ENCODE measurements around the gene CLCN6. TPM values are rescaled to one million over a fixed set of nuclear protein-coding genes. Genes with fewer than 3 reads are reported as not detected.

CLCN6 gene
- total and polyA plus RNA-seq, 2 of the 13 experiments (the other 11 are each of a cell fraction or from before 2014, with no cell fraction given), result 14.9 to 19.3 TPM

DNA sequence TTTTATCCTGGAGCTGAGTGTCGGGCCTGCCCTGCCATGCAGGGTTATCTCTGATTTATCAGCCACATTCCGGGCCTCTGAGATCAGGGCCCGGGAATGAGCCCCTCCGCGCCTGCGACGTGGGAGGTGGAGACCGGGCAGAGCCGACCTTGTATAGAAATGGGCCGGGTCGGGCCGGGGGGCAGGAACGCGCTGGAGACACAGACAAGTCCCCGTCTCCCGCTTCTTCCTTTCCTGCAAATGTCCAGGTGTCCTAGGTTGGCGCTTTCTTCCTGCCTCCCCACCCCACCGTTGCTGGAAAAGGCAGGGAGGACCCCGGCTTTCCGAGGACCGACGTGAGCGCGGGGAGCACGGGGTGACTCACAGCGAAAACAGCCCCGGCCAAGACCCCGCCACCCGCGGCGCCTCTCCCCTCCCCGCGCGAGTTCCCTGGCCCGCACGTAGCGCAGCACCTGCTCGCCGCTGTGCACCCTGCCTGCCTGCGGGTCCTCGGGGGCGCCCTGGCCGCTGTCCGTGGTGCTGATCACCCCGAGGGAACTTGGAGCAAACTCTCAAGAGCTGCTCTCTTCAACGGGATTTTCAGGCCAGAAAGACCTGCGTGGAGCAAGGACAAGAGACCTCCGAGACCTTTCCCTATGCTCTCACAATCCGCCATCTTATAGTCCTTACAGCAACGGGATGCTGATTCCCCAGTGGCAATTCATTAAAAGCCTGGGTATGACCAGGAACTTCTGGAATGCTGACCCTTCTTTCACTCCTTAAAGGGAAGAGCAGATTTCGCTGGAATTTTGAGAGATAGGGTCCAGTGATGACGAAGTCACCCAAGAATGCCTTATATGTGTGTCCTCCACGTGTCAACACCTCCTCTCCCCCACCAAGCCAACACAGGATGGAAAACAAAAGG lies 53.2 kb downstream of the CLCN6 start (continued):
- TF ChIP-seq ZNF343 (CRISPR knock-in tag; IDR thresholded peaks at IDR 0.05), result peak; percentile 61; the same call in 1 of the 2 replicates
- peak; percentile 98 for TF ChIP-seq BORCS8-MEF2B (CRISPR knock-in tag; IDR thresholded peaks at IDR 0.05)
- peak; percentile 77 for TF ChIP-seq ARNTL (CRISPR knock-in tag; IDR thresholded peaks at IDR 0.05)
- peak; percentile 48; the same call in 1 of the 2 replicates for TF ChIP-seq ZSCAN22 (CRISPR knock-in tag; IDR thresholded peaks at IDR 0.05)
- TF ChIP-seq FOXM1 (CRISPR knock-in tag; IDR thresholded peaks at IDR 0.05), result peak; percentile 88
- TF ChIP-seq ZNF816 (CRISPR knock-in tag; IDR thresholded peaks at IDR 0.05; ENCODE audit: borderline replicate concordance), result peak; percentile 88; the same call in 1 of the 2 replicates
- peak; percentile 91; the same call in 1 of the 2 replicates for TF ChIP-seq NR1H2 (CRISPR knock-in tag; IDR thresholded peaks at IDR 0.05; ENCODE audit: borderline replicate concordance, low read depth)
- TF ChIP-seq JUN (CRISPR knock-in tag; IDR thresholded peaks at IDR 0.05), result no peak
- no peak for TF ChIP-seq DDIT3 (CRISPR knock-in tag; IDR thresholded peaks at IDR 0.05)
- peak; percentile 57 for TF ChIP-seq PRDM15 (CRISPR knock-in tag; IDR thresholded peaks at IDR 0.05)
- TF ChIP-seq NFE2 (CRISPR knock-in tag; IDR thresholded peaks at IDR 0.05), result no peak
- TF ChIP-seq SIX1 (CRISPR knock-in tag; IDR thresholded peaks at IDR 0.05; ENCODE audit: borderline replicate concordance), result peak; percentile 74
- TF ChIP-seq KDM5A (IDR thresholded peaks at IDR 0.05; ENCODE audit: borderline replicate concordance, low read length), result no peak
- TF ChIP-seq ZFP82 (CRISPR knock-in tag; IDR thresholded peaks at IDR 0.05; ENCODE audit: borderline replicate concordance), result no peak
- TF ChIP-seq PHF5A (CRISPR knock-in tag; IDR thresholded peaks at IDR 0.05; ENCODE audit: low read depth, unreplicated experiment), result no peak
- peak; percentile 79; the same call in 1 of the 2 replicates for TF ChIP-seq MLX (CRISPR knock-in tag; IDR thresholded peaks at IDR 0.05)
- TF ChIP-seq ADNP (CRISPR knock-in tag; IDR thresholded peaks at IDR 0.05), result no peak
- peak; percentile 90; the same call in 1 of the 2 replicates for TF ChIP-seq ZNF280B (CRISPR knock-in tag; IDR thresholded peaks at IDR 0.05; ENCODE audit: borderline replicate concordance)
- no peak for TF ChIP-seq TOE1 (CRISPR knock-in tag; IDR thresholded peaks at IDR 0.05)
- TF ChIP-seq SAP130 (CRISPR knock-in tag; IDR thresholded peaks at IDR 0.05; ENCODE audit: low read depth), result peak; percentile 97
- peak; percentile 97 for TF ChIP-seq ZNF749 (CRISPR knock-in tag; IDR thresholded peaks at IDR 0.05; ENCODE audit: borderline replicate concordance)
- TF ChIP-seq THAP11 (CRISPR knock-in tag; IDR thresholded peaks at IDR 0.05), result peak; percentile 78
- peak; percentile 67 for TF ChIP-seq RXRA (CRISPR knock-in tag; IDR thresholded peaks at IDR 0.05)
- TF ChIP-seq ETV5 (CRISPR knock-in tag; IDR thresholded peaks at IDR 0.05; ENCODE audit: borderline replicate concordance), result peak; percentile 70; the same call in 1 of the 2 replicates
- peak; percentile 99 for TF ChIP-seq SMAD3 (CRISPR knock-in tag; IDR thresholded peaks at IDR 0.05)

Data from HepG2 (cell line).